H4 (cell line): ENCODE results near the gene TSPAN15. TPM values are rescaled to one million over a fixed set of nuclear protein-coding genes. Genes with fewer than 3 reads are reported as not detected.

Experiments used
- DNase-seq: peaks from one replicate; pipeline ENCODE4 v3.0.0-alpha.2; 2015; ENCODE audit warnings: low spot score
- total RNA-seq: library from RNA; depleted of rRNA; stranded (reverse); fragments of >200 nt; shearing (Covaris generic); gene quantifications from 2 replicates; pipeline ENCODE4 v1.2.3, GENCODE V29; 2014

Gene TSPAN15
- total RNA-seq, 1 experiment from 2014 or later: not detected

DNA sequence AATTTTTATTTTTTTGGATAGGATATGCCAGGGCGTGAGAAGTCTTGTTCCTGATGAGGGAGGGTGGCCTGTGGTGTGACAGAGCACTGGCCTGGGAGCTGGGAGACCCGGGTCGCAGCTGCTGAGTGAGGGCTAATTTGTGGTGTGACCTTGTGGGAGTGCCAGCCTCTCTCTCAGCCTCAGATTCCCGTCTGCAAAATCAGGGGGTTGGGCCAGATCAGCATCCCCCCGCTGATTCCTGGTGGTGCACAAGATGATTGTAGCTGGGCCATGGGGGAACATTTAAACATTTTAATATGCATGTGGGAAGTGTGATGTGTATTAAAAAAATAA is 14.9 kb downstream of the TSPAN15 start:
- DNase-seq: no peak

DNA sequence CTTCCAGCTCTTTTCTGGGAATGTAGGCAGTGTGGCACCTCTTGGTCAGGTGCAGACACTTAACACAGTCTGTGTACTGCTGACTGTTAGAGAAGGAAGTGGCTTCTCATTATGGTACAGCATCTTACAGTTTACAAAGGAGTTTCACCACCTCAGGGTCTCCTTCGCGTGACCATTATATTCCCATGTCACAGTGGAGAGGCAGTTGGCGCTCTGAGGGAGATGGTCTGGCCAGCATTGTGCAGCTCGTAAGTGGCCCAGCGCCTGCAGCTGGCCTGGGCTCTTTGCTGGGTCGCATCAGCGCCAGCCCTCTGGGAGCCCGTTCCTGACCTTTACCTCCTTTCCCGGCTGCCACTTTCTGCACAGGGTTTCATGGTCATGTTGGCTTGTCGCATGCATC is 15.4 kb downstream of the TSPAN15 start:
- no peak for DNase-seq

DNA sequence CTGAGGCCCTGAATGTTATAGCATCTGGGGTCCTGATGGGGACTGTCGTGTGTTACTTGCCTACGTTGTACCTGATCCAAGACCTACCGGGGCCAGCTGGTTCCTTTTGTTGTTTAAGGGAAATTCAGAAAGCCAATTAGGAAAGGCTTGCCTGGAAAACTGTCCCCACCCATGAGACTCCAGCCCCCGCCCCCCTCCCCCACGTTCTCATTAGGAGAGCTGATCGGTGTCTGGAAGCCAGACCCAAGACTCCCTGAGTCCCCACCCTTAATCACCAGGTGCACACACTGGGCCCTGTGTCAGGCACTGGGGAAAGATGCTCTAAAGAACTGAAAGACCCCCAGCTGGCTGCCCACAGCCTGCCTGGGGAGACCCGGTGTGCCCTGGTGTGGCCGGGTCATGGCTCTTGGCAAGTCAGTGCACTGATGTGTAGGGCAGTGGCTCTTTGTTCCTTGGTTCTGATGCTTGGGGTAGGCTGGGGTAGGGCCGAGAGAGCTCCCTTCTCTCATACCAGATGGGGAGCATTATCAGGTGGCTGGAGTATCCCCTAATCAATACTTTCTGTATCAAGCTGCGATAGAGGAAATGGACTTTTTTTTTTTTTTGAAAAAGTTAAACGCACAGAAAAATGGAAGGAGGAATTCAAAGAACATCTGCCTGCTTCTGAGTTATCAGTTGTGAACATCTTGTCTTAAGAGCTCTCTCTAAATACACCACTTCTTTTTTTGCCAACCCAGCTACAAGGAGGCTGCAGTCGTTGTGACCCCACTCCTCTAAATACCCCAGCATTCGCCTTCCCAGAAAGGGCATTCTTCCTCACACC is 16.9 kb downstream of the TSPAN15 start:
- DNase-seq: no peak

DNA sequence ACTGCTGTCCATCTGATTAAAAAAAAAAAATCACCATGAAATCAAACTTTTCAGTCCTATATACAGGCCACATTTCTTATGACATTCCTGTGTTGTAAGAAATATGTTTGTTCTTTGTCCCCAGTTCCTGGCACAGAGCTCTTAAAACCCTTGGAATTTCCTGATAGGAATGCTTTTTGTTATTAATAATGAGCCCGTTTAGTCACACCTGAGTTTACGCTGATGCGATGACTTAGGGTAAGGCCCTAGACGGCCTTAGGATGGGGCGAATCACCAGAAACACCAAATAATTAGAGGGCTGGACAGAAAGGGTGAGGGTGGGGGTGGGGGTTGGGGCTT is 17.5 kb downstream of the TSPAN15 start:
- no peak for DNase-seq

DNA sequence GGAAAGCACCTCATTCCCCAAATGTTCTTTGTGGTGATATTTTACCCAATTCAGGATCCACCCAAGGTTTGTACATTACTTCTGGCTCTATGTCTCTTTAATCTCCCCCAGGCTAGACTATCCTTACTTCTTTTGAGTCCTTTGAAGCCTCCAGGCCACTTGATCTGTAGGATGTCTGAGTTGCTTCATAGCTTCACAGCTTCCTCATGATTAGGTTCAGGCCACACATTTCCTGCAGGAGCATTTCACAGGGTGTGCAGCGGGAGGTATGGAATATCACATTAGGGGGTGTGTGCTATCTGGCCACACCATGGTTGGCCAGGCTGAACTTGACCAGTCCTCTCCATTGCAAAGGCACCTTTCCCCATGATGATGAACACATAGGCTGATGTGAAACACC is 18.7 kb downstream of the TSPAN15 start:
- DNase-seq: no peak

DNA sequence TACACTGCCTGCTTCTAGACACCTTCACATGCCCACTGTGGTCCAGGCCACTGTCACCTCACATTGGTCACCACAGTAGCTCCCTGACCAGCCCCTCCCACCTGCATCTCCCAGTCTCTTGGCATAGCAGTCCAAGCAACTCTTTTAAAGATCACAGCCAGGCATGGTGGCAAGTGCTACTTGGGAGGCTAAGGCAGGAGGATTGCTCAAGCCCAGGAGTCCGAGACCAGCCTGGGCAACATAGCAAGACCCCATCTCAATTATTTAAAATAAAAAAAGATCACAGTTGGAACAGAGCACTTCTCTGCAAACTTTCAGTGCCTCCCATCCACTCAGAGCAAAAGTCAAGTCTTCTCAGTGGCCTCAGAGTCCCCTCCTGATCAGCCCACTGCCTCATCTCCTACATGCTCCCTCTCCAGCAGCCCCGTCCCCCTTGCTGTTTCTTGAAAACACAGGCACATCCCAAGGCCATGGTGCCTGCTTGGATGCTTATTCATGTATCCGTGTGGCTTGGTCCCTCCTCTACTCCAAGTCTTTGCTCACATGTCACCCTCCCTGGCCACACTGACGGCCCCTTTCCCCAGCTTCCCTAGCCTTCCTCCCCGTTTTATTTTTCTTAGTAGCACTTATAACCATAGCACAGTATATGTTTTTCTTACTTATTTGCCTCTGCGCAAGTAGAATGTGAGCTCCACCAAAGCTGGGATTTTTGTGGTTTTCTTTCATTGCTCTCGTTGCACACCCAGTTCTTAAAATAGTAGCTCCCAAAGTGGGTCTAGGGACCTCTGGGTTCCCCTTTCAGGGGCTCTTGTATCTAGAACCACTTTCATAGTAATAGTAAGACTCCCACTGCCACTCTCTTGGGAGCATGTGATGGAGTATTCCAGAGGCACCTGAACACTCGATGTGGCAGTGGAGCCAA is 19.5 kb downstream of the TSPAN15 start:
- DNase-seq: no peak

DNA sequence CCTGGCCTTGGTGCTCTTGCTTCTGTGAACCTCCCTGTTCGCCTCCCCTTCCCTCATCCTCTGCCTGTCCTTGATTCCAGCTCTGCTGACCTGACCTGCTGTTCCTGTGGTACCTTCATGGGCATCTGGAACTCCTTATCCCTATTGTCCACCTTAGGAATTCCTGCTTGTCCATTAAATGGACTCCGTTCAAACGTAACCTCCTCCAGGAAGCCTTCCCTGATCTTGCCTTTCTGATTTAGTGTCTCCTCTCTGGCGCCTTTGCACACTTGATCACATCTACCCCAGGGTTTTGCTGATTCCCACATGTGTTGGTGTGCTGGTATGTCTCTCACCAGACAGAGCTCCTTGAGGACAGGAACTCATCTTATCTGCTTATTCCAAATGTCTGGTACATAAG is 20.9 kb downstream of the TSPAN15 start:
- DNase-seq: no peak

DNA sequence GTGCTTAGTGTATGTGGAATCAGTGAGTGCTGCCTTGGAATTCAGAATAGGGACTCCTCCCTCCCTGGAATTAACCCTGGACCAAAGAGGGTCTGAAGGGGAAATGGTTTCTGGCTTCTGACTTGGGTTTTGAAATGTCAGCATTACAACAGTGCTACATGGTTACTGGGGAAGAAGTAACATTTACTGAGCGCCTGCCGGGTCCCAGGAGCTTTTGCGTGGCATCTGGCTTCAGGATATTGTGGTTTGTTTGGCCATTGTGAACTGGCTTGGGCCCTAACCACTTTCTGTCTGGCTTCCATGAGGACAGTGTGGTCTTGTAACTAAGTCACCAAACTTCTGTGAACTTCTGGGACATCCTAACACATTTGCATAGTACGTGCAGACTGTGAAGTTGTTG is 21.3 kb downstream of the TSPAN15 start:
- no peak for DNase-seq

DNA sequence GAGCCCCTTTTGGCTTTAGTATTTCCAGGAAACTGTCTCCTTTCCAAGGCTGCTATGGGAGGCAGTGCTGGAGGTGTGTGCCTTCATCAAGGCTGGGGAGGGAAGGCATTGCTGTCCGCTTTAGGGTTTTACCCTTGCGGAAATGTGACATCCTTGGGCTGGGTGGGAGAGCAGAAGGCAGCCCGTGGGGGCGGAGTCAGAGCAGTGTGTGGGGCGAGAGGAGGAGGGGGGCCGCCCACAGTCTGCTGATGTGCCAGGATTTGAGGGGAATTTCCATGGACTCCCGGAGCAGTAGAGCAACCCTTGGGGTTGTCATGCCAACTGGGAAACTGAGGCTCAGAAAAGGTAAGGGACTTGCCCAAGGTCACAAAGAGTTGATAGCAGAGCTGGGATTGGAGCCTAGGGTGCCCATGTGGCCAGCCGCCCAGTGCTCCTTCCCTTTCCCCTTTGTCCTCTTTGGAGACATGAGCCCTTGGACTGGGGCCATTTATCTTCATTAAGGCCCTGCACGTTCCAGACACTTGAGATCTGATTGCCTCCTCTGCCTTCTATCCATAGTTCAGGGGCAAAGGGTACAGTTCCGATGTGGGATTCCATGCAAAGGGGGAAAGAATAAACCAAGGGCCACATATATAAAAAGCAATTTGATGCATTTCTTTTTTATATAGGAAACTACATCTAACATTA is 22.2 kb downstream of the TSPAN15 start:
- DNase-seq: no peak

DNA sequence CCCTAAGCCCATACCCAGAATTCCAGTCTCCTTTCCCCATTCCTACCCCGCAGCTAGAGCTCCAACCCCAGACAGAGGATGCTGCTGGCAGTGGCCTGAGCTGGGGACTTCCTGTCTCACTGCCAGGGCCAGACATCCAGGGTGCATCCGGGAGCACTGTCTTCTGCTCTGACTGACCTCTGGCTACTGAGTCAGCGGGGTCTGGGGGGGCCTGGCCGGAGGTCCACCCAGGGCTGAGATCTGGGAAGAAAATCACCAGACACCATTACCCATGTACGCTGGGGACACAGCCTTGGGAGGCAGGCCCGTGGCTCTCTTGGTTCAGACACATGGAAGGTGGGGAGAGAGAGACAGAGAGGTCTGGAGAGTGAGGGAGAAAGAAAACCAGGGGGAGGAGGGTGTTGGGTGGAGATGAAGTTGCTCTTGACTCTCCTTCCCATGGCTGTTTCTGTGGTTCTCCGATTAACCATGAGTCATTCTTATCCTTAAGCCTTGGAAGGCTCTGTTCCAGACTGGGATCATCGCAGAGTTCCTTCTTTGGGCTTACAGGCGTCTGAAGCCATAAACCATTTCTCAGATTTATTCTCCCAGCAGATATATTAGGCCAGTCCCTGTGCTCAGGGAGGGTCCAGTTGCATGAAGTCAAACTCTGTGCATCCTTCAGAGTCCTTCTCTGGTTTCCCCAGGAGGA is 23.6 kb downstream of the TSPAN15 start:
- peak; percentile 75 for DNase-seq

DNA sequence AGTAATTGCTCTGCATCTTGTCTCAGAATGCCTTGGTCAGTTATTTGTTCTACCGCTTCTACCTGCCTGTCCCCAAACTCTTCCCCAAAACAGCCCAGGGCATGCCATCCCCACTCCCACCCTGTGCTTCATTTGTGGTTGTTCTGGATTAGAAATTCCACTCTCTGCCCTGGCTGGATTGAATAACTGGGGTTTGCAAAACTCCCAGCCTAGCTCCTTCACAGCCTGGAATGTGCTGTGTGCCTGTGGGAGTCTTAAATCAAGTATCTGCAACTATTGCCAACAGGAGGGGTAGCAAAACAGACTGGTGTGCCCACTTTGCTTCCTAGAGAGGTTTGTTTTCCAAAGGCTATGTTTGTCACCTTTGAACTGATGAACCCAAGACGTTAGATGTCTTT is 24.2 kb downstream of the TSPAN15 start:
- DNase-seq: no peak

DNA sequence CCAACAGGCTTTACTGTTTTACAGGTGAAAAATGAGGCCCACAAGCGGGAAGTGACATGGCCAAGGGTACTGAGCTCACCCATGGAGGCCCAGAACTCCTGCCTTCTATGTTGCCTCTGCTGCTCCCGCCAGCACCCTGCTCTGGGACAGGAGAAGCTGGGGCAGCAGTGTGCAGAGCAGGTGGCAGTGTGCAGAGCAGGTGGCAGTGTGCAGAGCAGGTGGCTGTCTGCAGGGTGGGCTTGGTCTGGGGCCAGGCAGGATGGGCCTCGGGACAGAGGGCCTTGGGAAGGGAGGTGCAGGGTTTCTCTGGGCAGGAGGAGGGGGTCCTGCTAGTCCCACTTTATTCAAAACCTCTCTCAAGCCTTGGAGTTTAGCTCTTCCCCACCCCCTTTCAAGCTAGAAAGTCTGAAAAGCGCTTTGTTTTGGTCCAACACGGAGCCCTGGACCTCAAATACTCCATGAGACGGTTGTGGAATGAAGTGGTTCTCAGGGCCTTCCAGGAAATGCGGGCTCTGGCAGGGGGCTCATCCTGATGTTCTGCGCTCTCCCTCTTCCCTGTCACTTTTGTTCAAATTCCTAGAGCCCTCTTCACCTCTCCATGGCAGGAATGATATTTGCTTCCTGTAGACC is 26.8 kb downstream of the TSPAN15 start:
- DNase-seq: no peak

DNA sequence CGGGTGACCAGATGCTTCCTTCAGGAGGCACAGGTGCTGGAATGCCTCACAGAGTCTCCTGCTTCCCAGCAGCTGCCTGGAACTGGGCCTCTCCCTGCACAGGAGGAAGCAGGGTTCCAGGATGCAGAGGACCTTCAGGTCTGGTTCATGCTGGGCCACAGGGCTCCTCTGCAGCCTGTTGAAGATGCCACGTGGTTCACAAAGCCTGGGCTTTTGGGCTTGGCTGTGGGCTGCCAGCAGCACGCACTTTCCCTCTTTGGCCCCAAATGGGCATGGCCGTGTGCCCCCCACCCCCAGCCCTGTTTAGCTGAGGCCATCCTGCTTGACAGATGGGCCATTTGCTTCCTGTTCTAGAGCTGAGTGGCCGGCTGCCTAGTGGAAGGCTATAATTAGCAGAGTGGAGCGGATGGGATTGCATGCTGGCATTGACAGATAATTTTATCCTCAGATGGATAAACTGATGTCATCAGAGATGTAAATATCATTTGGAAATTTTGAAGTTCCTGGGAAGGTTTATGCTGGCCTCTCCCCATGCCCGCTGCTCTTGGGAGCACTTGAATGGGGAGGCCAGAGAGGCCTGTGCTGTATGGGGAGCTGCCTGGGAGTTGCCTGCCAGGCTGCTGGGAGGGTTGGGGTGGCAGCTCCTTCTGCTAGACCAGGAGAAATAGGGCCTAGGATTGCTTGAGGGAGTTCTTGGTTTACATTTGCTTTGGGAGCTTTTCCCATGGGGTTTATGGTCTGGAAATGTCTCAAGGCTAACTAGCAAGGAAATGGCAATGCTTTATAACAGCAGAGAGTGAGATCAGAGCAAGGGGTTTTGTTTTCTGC is 28.2 kb downstream of the TSPAN15 start:
- DNase-seq: no peak

DNA sequence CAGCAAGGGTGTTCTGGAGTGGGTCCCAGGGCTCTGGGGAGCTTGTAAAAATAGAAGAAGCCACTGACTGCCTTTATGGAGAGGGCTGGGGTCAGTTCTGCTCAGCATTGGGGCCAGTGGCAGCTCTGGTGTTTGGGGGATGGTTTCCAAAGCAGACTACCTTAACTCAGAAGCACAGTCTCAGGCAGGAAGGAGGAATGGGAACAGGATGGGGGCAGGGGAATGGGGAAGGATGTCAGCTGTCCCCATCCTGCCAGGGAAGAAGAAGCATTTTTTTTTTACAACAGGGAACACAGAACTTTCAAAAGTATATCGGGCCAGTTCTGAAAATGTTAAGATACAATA is 28.8 kb downstream of the TSPAN15 start:
- DNase-seq: no peak

DNA sequence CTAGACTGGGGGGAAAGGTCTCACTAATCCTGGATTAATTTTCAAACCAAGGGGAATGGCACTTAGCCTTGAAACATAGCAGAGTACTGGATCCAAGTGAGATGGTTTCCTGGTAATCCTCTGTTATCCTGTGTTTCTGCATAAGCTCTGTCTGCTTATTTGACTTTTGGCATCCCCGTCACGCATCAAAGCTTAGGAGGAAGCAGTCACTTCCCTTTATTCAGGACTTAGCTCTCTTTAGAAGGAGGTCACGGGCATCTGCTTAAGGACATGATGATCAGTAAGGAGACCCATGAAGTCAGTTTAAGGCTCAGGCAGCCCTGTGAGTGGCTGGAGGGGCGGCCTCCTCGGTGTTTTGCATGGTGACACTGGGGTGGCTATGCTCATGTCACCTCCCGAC is 30.0 kb downstream of the TSPAN15 start:
- no peak for DNase-seq

DNA sequence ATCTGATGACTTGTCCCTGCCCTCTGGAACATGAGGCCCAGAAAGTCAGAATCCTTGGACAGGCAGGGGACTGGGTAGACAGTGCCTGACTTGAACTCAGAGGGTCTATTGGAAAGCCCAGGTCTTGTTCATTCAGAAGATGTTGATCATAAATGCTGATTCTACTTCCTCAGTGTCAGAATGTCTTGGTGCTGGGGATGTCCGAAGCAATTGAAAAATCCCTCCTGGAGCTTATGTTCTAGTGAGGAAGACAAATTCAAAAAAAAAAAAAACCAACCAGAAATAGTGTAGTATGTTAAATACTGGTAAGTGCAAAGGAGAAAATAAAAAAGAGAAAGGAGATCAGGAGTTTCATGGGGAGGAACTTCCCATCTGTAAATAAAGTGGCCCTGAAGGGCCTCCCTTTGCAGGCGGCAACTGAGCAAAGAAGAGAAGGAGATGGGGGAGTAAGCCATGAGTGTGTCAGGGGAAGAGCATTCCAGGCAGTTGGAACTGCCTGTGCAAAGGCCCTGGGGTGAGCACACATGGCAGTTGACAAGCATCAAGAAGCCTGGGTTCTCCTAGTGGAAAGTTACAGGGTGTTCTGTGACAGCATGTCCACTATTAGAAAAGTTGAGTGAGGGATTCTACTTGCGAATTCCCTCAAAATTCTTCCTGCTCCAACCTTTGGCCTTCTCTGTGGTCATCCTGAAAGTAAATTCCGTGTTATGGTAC is 30.7 kb downstream of the TSPAN15 start:
- DNase-seq: no peak

DNA sequence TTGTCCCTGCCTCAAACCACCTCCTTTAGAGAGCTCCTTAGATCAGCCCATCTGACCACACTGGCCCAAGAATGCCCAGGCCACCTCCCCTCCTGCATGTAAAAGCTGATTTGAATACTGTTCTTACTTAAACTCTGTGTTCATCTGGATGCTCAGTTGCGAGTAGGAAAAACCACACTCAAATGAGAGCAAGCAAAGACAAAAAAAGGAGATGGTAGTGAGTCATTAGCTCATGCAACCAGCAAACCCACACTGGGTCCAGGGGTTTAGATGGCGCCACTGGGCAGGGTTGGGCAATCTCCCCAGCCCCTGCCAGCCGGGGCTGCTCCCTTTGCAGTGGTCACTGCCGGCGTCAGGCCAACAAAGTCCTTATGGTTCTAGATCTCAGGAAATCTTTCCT is 32.7 kb downstream of the TSPAN15 start:
- peak; percentile 54 for DNase-seq

DNA sequence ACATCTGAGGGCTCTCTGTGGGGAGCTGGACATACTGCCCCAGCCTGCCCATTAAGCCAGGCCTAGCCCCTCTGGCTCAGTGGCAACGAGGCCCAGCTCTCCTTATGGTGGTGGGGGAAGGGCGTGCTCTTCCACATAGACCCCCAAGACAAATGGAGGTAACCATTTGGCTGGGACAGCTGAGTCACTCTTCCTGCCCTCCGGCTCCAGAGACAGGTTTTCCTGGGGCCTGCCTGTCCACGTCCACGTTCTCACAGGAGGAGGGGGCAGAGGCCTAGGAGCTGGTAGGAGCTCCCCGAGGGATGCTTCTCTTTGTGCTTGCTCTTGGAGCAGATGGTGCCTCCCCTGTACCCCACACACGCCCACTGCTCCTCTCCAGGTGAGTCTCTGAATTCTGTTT is 33.5 kb downstream of the TSPAN15 start:
- no peak for DNase-seq

DNA sequence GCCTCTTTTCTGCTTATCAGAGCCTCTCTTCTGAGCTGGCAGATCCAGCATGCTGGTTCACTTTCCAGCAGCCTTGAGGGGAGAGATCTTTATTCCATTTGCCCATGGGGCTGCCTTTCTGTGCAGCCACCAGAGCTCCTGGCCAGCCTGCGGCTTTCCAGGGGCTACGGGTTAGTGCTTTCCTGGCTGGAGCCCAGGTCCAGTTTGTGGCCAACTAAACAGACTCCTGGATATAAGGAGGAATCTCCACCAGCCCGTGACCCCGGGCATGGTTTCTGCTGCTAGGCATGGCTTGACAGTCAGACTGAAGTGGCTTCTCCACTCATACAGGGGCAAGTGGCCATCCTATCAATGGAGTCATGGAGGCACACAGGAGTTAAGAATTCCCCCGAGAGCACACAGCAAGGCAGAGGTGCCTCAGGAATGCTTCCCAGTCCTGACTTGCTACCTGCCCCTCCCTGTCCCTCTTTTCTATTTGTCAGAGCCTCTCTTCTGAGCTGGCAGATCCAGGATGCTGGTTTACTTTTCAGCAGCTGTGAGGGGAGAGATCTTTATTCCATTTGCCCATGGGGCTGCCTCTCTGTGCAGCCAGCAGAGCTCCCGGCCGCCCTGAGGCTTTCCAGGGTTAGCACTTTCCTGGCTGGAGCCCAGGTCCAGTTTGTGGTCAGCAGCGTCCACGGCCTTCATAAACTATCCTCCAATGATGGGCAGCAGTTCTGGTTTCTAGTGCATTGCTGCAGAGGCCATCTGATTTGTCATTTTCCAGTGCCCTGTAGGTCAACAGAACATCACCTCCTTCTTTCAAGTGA is 35.9 kb downstream of the TSPAN15 start:
- DNase-seq: no peak
